HepG2 (cell line): Measurements from ENCODE around the gene TADA2B. TPM values are rescaled to one million over a fixed set of nuclear protein-coding genes. Genes with fewer than 3 reads are reported as not detected.

ENCODE experiments used
- ARID2 ChIP-seq: sonication (generic); formaldehyde crosslinking; IDR thresholded peaks from 2 replicates; pipeline ENCODE4 v1.8.1; 2022; ENCODE audit warnings: mild to moderate bottlenecking, missing genetic modification reagents, borderline replicate concordance
- ELF1 ChIP-seq: sonication (generic); formaldehyde crosslinking; IDR thresholded peaks from 2 replicates; pipeline ENCODE4 v1.4.0; 2020; ENCODE audit warnings: missing genetic modification reagents
- FIP1L1 ChIP-seq: fragments of 200-400 bp; formaldehyde crosslinking; IDR thresholded peaks from 2 replicates; pipeline ENCODE4 v1.6.1; 2018; ENCODE audit warnings: low read depth, mild to moderate bottlenecking, low read length, moderate library complexity, borderline replicate concordance; ENCODE audit not compliant: insufficient read depth
- FOSL1 ChIP-seq: sonication (generic); formaldehyde crosslinking; IDR thresholded peaks from 2 replicates; pipeline ENCODE4 v1.9.0; 2021; ENCODE audit warnings: missing genetic modification reagents, borderline replicate concordance
- FOXK1 ChIP-seq: sonication (generic); formaldehyde crosslinking; IDR thresholded peaks from 2 replicates; pipeline ENCODE4 v1.4.0; 2020; ENCODE audit warnings: low read depth, missing genetic modification reagents, borderline replicate concordance
- HDAC2 ChIP-seq: sonication (generic); formaldehyde crosslinking; IDR thresholded peaks from 2 replicates; pipeline ENCODE4 v1.4.0; 2020; ENCODE audit warnings: missing genetic modification reagents
- HIVEP1 ChIP-seq: sonication (generic); formaldehyde crosslinking; IDR thresholded peaks from 2 replicates; pipeline ENCODE4 v1.4.0; 2020; ENCODE audit warnings: mild to moderate bottlenecking, missing genetic modification reagents
- HNRNPLL ChIP-seq: fragments of 200-400 bp; formaldehyde crosslinking; IDR thresholded peaks from 2 replicates; pipeline ENCODE4 v1.6.1; 2017; ENCODE audit warnings: mild to moderate bottlenecking, low read depth, low read length; ENCODE audit not compliant: poor library complexity, severe bottlenecking
- IKZF4 ChIP-seq: sonication (generic); formaldehyde crosslinking; IDR thresholded peaks from 2 replicates; pipeline ENCODE4 v1.5.1; 2020; ENCODE audit warnings: borderline replicate concordance, mild to moderate bottlenecking, low read depth, missing genetic modification reagents; ENCODE audit errors: not compliant biosample characterization
- IKZF5 ChIP-seq: IDR thresholded peaks from 2 replicates; pipeline ENCODE4 v1.6.1; 2018; ENCODE audit warnings: missing genetic modification reagents, mild to moderate bottlenecking, missing compliant biosample characterization
- MAFG ChIP-seq: sonication (generic); formaldehyde crosslinking; IDR thresholded peaks from 2 replicates; pipeline ENCODE4 v1.5.1; 2020; ENCODE audit warnings: mild to moderate bottlenecking, missing genetic modification reagents
- MAFK ChIP-seq, 2 experiments: IDR thresholded peaks in 1 of 2; conservative IDR thresholded peaks in 1 of 2; 2 replicates each; pipeline ENCODE4 v1.6.1; 2011; ENCODE audit warnings: improper control_type of control experiment in 2 of 2, low read length in 2 of 2
- MED13 ChIP-seq: sonication (generic); formaldehyde crosslinking; IDR thresholded peaks from 2 replicates; pipeline ENCODE4 v1.5.0; 2020; ENCODE audit warnings: missing genetic modification reagents
- MTERF4 ChIP-seq: sonication (generic); formaldehyde crosslinking; IDR thresholded peaks from 2 replicates; pipeline ENCODE4 v1.8.0; 2023; ENCODE audit warnings: mild to moderate bottlenecking, missing genetic modification reagents
- NONO ChIP-seq, 2 experiments: fragments of 450-650 bp in 1 of 2; sonication (generic) in 1 of 2; formaldehyde crosslinking in 1 of 2; IDR thresholded peaks in 1 of 2; conservative IDR thresholded peaks in 1 of 2; 2 replicates each; pipeline versions ENCODE4 v1.6.1 to v1.8.0; 2017 to 2022; ENCODE audit warnings: mild to moderate bottlenecking in 1 of 2, missing genetic modification reagents in 1 of 2, moderate library complexity in 1 of 2
- NR2F6 ChIP-seq, 2 experiments: IDR thresholded peaks; 2 replicates each; pipeline ENCODE4 v1.6.1; 2016; ENCODE audit warnings: antibody characterized with exemption in 1 of 2, mild to moderate bottlenecking in 1 of 2
- PHF21A ChIP-seq: sonication (generic); formaldehyde crosslinking; IDR thresholded peaks from 2 replicates; pipeline ENCODE4 v1.5.0; 2020; ENCODE audit warnings: mild to moderate bottlenecking, missing genetic modification reagents
- SNAPC2 ChIP-seq: sonication (generic); formaldehyde crosslinking; IDR thresholded peaks from 2 replicates; pipeline ENCODE4 v1.8.1; 2022; ENCODE audit warnings: mild to moderate bottlenecking, missing genetic modification reagents
- YEATS2 ChIP-seq: sonication (generic); formaldehyde crosslinking; IDR thresholded peaks from 2 replicates; pipeline ENCODE4 v1.4.0; 2020; ENCODE audit warnings: missing genetic modification reagents, borderline replicate concordance
- ZNF572 ChIP-seq: sonication (generic); formaldehyde crosslinking; IDR thresholded peaks from 2 replicates; pipeline ENCODE4 v1.5.1; 2020; ENCODE audit warnings: mild to moderate bottlenecking, missing genetic modification reagents
- ZNF598 ChIP-seq: sonication (generic); formaldehyde crosslinking; IDR thresholded peaks from 2 replicates; pipeline ENCODE4 v1.5.1; 2020; ENCODE audit warnings: mild to moderate bottlenecking, missing genetic modification reagents, borderline replicate concordance
- ZNF768 ChIP-seq: sonication (generic); formaldehyde crosslinking; IDR thresholded peaks from 2 replicates; pipeline ENCODE4 v1.4.0; 2020; ENCODE audit warnings: missing genetic modification reagents
- ZNF770 ChIP-seq: sonication (generic); formaldehyde crosslinking; IDR thresholded peaks from 2 replicates; pipeline ENCODE4 v1.5.0; 2020; ENCODE audit warnings: mild to moderate bottlenecking, missing genetic modification reagents
- ZZZ3 ChIP-seq: sonication (generic); formaldehyde crosslinking; IDR thresholded peaks from 2 replicates; pipeline ENCODE4 v1.4.0; 2020; ENCODE audit warnings: missing genetic modification reagents, mild to moderate bottlenecking, borderline replicate concordance
- polyA plus RNA-seq, 8 experiments: library from polyadenylated mRNA; depleted of rRNA in 3 of 8; stranded (reverse) in 7 of 8; unstranded in 1 of 8; fragments of >200 nt; fragmentation: Illumina TruSeq in 4 of 8; extraction: Trizol in 4 of 8; gene quantifications; 2 replicates each; pipeline versions ENCODE4 v1.2.1 to v1.2.3, GENCODE V29; 2011 to 2016; ENCODE audit warnings: low read depth in 4 of 8, missing spikeins in 1 of 8, mixed read lengths in 1 of 8; ENCODE audit not compliant: insufficient read depth in 1 of 8
- total RNA-seq, 5 experiments: library from RNA; depleted of rRNA; stranded (reverse); fragments of >200 nt; fragmentation: Illumina TruSeq; extraction: Trizol; gene quantifications; 2 replicates each; pipeline ENCODE4 v1.2.3, GENCODE V29; 2016; ENCODE audit warnings: low read depth in 1 of 5

TADA2B gene
- total and polyA plus RNA-seq, 2 of the 13 experiments (the other 11 are each of a cell fraction or from before 2014, with no cell fraction given), result 4.6 to 8.9 TPM

- TF ChIP-seq NONO (IDR thresholded peaks at IDR 0.05) (no peak), NONO (CRISPR knock-in tag; conservative IDR thresholded peaks at IDR 0.05) (no peak), IKZF5 (CRISPR knock-in tag) (peak; percentile 44; the same call in 1 of the 2 replicates), FOXK1 (CRISPR knock-in tag) (peak; percentile 75; the same call in 1 of the 2 replicates), ZNF598 (peak; percentile 63; the same call in 1 of the 2 replicates), FOSL1 (CRISPR knock-in tag) (peak; percentile 89), ZNF770 (CRISPR knock-in tag) (no peak), PHF21A (CRISPR knock-in tag) (peak; percentile 63; the same call in 1 of the 2 replicates), ELF1 (peak; percentile 30; the same call in 1 of the 2 replicates), ZNF572 (peak; percentile 34; the same call in 1 of the 2 replicates), MTERF4 (CRISPR knock-in tag) (no peak), HDAC2 (CRISPR knock-in tag) (peak; percentile 77), HIVEP1 (peak; percentile 90), HNRNPLL (peak; percentile 51), NR2F6 (IDR thresholded peaks at IDR 0.05) (no peak), NR2F6 (CRISPR knock-in tag; IDR thresholded peaks at IDR 0.05) (peak; percentile 52; the same call in 1 of the 2 replicates), FIP1L1 (no peak), ZZZ3 (CRISPR knock-in tag) (peak; percentile 44; the same call in 1 of the 2 replicates), ZNF768 (CRISPR knock-in tag) (peak; percentile 70), ARID2 (CRISPR knock-in tag) (no peak), SNAPC2 (CRISPR knock-in tag) (no peak), YEATS2 (CRISPR knock-in tag) (peak; percentile 57; the same call in 1 of the 2 replicates), MAFG (CRISPR knock-in tag) (peak; percentile 31; the same call in 1 of the 2 replicates), MED13 (CRISPR knock-in tag) (no peak), IKZF4 (CRISPR knock-in tag) (peak; percentile 74), MAFK (conservative IDR thresholded peaks at IDR 0.05 in 1 of 2, IDR thresholded peaks at IDR 0.05 in 1 of 2; ENCODE audit: low read length in 2 of 2) (no peak)
Measured at GRCh38 chr4:7034262-7035081, 8.7 kb upstream of the TADA2B start (continued).
